GM18861 (cell line): ENCODE measurements around the gene WDR35.

Experiments
- ATAC-seq: cut with Tn5 transposase; IDR thresholded peaks from one replicate; pipeline ENCODE4 v1.9.1; 2021; ENCODE audit not compliant: unreplicated experiment

The WDR35 gene

GRCh38 chr2:19872302-19872701 is 117.6 kb downstream of the WDR35 start:
- no peak for ATAC-seq

- no peak for ATAC-seq
Observed at GRCh38 chr2:19871836-19872235, 118.1 kb downstream of the WDR35 start.

- ATAC-seq: no peak
Observed at GRCh38 chr2:19870792-19871191, 119.1 kb downstream of the WDR35 start.

GRCh38 chr2:19868701-19869580 is 121.0 kb downstream of the WDR35 start:
- peak; percentile 32 for ATAC-seq

- no peak for ATAC-seq
Observed at GRCh38 chr2:19868224-19868623, 121.7 kb downstream of the WDR35 start.

- ATAC-seq: peak; percentile 83
Observed at GRCh38 chr2:19866771-19867170, 123.1 kb downstream of the WDR35 start.

GRCh38 chr2:19865151-19865550 is 124.8 kb downstream of the WDR35 start:
- ATAC-seq: no peak

- ATAC-seq: no peak
Observed at GRCh38 chr2:19864381-19864780, 125.5 kb downstream of the WDR35 start.

- peak; percentile 50 for ATAC-seq
Observed at GRCh38 chr2:19863303-19864041, 126.4 kb downstream of the WDR35 start.

- ATAC-seq: no peak
Observed at GRCh38 chr2:19861813-19862212, 128.1 kb downstream of the WDR35 start.
